NCI-H1930 (cell line): ENCODE data around the gene POLRMT.

ENCODE experiments used
- DNase-seq, 2 experiments: peaks; one replicate each; lab custom pipeline; 2025; lab: John Stamatoyannopoulos, UW

Gene POLRMT

DNA sequence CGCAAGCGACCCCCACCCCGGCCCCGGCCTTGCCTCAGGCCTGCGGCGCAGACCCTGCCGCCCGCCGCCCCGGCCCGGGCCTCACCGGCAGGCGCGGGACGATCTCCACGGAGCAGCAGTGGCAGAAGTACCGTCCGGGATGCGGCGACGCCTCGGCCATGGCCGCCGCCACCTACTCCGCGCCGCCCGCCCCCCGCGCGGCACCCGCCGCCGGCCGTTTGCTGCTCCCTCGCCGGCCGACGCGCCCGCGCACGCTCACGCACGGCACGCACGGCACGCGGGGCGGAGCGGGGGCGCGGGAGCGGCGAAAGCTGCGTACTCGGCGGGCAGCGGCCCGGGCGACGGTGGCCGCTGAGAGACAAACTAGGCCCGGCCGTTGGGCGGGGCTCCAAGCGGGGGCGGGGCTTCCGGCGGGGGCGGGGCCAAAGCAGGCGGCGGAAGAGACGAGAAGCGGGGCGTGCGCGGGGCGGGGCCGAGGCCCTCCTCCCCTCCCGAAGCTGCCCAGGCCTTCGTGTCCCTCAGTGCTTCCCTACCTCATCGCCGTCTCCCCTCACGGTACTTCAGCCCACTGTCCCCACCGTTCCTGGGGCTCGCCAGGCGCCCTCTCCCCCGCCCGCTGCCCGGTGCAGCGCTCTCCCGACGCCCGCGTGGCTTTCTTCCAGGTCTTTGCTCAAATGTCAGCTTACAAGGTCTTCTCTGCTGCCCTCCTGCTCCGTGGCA, 29.8 kb upstream of the POLRMT start, which contains the start of gene RNF126:
Gene RNF126 (minus strand): TSS at position 253 of the 720 bp plus-strand sequence. CDS start 93 bp downstream, at position 160.
- DNase-seq: peak; percentile 60 to 91

DNA sequence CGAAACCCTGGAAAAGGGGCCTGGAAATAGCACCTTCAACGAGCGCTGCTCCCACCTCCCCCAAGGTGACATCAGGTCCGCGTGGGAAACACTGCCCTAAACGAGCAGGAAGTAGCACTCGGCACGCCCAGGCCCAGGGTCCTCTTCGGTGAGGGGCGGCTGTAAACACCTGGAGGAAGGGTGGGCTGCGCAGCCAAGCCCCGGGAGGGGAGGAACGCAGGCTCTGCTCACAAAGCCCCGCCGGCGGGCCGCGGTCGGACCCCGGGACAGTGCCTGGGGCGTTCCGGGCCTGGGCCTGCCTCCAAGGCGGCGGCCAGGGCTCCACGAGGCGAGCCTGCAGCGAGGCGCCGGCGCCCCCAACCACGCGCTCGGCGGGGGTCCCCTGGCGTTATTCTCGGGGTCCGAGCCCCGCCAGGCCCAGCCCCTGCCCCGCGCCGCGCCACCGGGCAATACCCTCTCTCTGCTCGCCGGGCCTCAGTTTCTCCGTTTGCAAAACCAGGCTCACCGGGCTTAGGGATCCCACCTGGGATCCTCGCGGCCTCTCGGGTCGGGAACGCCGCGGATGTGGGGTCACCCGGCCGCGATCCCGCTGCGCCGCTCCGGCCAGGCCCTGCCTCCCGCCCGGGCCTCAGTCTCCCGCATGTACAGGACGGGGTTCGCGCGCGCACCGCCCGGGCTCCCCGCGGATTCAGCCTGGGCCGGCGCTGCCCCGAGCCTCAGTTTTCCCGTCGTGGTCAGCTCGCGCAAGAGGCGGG, 29.0 kb upstream of the POLRMT start:
- DNase-seq: no peak

DNA sequence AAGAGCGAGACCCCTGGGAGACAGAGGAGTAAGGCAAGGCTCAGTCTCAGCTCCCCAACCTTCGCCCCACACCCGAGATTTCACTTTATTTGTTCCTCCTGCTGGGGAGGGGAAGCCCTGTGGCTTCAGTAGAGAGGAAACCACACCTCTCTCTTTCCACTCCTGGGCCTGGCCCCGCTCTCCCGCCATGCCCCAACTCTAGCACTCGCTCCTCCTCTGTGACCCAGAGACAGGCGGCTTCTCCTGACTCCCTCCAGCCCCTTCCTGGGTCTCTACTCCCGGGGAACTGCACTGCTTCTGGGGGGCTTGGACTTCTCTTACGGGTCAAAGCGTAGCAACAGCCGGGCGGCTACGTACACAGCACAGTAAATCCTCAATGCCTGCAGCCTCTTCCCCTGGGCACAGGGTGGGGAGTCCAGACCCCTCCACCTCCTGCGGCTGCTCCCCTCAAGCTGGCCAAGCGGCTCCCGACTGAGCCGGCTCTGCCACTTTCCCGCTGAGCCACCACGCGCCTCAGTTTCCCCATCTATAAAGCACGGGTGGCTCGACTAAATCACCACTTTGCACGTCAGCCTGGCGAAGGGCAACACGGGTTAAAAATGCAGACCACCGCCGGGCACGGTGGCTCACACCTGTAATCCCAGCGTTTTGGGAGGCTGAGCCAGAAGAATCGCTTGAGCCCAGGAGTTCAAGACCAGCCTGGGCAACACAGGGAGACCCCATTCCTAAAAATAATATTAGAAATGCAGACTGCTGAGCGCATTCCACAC, 28.3 kb upstream of the POLRMT start:
- DNase-seq: no peak

DNA sequence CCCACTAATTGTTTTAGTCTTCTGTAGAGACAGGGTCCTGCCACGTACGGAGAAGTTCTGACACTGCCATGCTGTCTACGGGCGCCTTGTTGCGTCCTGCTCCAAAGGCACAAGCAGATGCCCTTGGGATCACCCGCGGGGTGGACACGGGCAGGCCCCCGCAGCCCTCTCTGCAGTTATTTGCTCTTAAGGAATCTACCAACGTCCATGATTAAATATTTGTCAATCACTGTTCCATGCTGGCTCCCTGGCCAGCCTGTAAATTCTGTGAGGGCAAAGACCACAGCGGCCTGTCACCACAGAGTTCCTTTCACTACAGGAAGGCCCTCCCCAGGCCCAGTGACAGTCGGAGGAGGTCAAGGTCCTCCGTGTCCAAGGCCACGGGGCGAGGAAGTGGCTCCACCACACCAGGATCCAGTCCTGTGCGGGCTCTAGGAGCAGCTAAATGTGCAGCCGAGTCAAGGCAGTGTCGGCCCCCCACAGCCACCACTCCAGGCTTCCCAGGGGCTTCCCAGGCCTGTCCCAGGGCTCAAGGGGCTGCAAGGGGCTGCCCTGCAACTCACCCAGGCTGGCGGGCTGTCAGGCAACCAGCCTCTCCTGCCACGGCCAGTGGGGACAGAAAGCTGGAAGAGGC, 27.6 kb upstream of the POLRMT start:
- no peak for DNase-seq

DNA sequence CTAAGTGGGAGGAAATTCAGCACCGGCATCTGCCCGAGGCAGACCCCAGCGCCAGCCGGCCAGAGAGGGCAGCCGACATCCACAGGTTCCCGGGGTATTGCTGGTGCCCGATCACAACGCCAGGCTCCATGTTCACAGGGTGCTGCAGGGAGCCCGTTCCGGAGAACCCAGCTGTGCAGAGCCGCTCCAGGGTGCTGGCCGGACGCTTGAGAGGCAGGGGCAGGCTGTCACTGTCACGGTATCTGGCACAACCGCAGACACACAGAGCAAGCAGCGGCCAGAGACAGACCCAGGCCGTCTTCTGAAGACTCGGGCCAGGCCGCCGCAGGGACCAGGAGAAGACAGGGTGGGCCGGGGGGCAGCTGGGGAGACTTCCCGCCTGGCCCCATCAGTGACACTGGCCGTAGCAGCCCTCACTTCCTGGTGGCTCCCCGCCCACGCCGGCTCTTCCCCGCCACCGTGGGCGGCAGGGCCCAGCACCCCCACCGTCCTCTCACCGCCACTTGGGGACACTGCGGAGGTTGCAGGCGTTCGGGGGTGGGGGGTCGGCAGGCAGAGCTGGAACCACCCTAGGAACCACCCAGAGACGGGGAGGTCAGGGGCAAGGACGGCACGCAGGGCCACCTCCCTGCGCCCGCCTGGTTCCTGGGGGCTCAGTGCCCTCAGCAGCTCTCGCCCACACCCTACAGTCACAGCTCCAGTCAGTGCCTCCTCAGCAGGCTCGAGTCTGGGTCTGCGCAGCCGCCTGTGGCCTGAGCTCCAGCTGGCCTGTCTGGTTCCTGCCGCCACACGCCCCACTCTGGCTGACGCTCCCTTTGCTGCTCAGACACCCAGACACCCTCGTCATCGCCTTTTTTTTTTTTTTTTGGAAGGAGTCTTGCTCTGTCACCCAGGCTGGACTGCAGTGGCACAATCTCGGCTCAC, 25.8 kb upstream of the POLRMT start:
- DNase-seq: no peak

DNA sequence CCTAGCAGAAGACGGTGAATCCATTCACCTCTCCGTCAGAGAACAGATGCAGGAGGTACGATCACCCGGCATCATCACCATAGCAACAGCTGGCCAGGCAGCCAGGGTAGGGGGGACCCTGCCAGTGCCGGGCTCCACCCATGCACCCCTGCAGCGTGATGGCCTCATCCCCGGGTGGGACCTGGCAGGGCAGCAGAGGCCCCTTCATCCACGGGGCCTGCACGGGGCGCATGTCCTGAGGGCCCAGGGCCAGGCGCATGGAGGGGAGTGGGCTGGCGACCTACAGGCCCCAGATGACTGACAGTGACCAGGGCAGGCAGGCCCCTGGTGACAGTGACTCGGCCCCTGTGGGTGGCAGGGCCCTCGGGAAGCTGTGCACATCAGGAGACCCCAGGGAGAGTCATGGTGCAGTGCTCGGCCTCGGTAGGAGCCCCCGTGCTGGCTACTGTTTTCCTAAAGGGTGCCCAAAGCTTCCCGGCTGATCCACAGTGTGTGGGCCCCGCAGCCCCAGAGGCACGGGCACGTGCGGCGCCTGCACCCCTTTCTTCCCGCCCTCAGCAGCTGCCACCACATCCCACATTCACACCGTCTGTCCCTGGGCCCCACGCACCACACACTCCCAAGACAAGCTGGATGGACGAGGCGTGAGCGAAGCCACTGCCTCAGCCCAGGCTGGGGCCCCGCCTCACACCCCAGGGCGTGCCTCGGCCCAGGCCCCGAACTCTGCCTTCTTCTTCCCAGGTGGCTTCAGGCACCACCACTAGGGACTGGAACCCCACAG, 24.9 kb upstream of the POLRMT start:
- DNase-seq: no peak

DNA sequence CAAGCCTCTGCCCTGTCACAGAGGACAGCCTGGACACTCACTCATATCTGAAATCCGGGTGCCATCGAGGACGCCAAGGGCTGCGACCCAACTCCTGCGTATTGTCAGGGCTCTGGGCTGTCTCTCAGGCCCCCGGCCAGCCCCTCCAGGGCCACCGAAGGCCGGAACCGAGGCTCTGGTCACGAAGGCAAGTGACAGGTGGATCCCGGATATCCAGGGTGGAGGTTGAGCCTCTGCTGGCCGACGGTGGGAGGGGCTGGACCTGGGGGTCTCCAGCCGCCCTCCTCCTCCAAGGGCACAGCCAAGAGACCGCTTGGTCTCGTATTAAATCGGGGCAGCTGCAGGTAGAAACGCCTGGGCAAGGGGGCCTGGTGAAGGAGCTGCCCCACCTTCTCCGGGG, 24.3 kb upstream of the POLRMT start:
- DNase-seq: no peak

DNA sequence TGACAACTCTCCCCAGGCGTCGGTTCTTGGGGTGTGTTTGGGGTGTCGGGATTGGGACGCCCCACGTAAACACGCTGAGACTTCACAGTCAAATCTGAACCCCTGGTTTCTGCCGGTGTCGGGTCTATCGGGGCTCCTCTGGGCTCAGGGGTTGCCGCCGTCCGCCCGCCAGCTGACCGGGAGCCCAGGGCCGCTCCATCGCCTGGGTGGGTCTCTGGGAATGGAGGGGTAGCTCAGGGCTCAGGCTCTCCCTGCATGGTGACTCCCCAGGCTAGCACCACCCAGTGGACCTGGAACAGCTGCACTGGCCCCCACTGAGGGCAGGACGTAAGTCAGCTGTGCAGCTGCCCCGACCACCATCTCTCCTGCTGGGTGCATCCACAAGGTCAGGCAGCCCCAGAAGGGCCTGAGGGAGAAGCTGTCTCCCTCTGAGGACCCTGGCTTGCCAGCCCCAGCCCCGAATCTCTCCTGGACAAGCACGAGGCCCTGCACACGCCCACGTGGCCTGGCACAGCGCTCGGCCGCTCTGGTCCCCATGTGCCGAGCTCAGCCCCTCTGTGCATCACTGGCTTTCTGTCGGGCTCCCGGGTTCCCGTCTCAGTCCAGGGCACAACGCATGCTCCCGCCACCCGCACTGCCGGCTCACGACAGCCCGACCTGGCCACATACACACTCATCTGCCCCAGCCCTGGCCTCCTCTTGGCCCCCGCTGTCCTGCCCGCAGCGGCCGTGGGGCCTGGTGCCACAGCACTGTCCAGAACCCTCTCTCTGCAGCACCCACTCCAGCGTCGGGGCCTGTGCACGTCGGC, 23.6 kb upstream of the POLRMT start:
- no peak for DNase-seq

DNA sequence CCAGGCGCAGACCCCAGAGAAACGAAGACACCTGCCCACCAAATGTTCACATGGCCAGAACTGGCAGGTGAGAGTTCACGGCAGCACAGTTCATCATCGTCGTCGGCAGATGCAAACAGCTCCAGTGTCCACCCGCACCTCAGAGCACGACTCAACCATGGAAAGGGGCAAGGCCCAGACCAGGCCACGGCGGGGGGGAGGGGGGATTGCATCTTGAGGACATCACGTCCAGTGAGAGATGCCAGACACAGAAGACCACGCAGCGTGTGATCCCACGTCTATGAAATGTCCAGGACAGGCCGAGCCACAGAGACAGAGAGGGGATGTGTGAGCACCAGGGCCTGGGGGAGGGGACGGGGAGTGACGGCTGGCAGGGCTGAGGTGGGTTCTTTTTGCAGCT, 22.4 kb upstream of the POLRMT start:
- DNase-seq: no peak

DNA sequence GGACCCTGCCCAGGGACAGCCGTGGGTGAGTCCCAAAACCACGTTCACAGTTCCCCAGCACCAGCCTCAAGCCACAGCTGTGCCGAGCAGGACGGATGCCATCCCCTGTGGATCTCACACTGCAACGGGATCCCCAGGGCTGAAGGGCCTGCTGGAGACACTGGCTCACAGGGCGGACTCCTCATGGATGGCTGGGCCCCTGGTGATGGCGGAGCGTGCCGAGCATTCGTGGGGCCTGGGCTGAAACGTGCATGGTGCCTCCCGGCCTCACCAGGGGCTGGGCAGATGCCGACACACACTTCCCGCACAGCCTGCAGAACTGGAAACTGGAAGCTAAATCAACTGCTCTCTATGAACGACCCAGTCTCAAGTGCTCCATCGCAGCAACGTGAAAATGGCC, 20.1 kb upstream of the POLRMT start:
- no peak for DNase-seq

DNA sequence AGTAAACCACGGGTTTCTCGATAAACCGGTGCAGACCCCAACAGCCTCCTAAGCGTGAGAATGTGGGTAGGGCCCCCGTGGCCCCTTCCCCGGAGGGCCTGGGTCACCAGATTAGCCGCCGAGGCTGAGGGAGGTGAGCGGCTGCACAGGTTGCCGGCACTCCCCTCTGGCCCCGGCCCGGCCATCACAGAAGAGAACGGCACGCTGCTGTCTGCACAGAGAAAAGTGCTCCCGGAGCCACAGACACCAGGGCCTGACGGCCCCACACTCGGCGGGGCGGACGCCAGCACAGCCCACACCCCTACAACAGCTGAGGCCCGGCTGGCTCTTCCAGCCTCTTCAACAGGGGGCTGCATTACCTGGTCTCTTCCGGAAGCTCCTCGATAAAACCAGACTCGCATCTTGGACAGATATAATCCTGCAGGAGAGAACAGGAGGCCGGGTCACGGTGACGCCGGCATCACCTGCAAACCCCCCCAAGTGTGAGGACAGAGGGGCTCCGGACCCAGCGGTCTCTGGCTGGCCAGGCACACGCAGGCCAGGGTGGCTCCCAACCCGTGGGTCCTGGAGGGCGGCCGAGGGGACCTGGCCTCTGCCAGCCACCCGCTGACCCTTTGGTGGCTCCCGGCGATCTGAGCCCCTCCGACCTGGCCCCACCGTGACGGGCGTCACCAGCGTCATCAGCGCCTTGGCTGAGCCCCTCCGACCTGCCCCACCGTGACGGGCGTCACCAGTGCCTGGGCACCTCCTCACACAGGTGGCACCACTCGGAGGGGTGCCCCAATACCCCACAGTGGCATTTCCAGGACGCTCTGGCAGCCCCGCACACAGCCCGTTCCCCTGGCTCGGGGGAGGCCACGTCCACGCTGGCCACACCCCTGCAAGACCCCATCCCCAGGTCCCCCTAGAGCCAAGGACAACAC, 19.4 kb upstream of the POLRMT start:
- no peak for DNase-seq

DNA sequence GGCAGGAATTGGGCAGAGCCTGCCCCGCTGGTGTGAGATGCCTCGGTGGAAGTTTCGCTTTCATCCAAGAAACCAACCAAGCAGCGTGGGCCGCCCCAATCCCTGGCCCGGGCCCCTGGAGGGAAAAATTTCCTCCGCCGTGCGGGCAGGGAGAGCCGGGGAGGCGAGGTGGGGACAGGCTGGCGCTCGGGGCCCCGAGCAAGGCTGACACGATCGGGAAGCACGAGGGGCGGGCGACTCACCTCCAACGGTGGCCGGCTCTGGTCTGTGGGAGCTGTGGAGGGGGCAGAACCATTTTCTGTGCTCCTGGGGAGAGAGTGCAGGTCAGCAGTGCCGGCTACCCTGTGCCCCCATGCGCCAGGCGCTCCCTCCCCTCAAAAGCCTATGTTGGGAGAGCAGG, 18.7 kb upstream of the POLRMT start:
- no peak for DNase-seq

DNA sequence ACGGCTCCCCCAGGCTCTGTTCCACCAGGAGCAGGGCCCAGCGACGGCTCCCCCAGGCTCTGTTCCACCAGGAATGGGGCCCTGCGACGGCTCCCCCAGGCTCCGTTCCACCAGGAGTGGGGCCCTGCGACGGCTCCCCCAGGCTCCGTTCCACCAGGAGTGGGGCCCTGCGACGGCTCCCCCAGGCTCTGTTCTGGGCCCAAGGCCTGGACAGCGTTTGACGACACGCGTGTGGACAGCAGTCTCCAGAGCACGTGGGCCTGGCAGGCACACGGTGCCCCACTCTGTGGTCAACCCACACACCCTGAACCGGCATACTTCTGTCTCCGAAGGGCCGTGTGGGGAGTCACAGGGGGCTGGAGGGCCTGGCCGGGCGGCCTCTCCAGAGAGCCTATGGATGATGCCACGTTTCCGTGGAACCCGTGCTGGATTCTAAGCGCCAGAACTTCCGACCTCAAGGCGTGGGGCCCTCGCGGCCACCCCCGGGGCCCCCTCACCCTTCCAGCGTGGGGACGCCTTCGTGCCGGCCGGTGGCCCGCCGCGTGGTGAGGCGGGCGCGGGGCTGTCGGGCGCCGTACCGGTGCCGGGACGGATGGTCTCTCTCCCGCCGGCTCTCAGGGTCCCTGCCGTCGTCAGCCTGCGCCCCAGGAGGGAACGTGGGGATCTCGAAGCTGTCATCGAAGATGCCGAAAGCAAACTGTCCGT, 17.9 kb upstream of the POLRMT start:
- DNase-seq: no peak

DNA sequence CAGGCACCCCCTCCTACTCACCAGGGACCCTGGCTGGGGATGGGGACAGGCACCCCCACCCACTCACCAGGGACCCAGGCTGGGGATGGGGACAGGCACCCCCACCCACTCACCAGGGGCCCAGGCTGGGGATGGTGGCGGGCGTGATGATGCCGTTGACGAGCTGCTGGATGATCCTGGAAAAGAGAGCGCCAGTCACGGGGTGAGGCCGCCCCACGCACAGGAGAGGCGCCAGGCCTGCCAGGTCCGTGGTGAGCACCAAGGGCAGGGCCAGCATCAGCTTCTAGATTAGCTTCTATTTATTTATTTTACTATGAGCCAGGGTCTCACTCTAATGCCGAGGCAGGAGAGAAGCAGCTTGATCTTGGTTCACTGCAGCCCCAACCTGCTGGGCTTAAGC, 16.8 kb upstream of the POLRMT start:
- no peak for DNase-seq

DNA sequence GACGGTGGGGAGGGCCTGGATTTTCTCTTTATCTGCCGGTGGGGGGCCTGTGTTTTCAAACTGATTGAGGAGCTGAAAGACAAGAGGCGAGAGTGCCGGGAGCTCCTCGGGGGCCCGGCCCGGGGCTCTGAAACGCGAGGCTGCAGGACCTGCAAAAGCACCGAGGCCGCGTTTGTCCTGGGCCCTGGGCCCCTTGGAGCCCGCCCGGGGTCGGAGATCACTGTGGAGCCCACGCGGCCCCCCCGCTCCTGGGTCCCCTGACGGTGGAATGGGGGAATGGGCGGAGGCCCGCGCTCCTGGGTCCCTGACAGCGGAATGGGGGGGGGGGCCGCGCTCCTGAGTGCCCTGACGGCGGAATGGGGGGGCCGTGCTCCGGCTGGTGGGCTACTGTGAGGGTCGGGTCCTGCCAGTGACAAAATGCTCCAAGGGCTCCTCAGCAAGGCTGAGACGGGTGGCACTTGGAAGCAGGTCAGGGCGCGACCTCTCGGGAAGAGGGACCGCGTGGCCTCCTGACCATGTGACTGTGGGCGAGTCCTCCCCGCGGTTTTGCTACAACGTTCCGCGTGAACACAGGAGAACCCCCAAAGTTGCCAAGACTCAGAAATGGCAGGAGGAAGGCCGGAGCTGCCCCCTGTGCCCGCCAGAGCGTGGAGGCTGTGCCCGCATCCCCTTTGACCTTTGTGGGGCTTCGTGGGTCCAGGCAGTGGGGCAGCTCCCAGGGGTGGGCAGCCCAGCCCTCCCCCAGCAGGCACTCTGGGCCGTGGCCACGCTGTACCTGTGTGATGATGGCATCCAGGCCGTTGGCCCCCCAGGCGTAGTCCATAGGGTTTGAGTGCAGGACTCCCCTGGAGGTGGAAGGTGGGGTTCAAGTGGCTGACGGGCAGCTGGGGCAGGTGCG, 15.8 kb upstream of the POLRMT start:
- no peak for DNase-seq

DNA sequence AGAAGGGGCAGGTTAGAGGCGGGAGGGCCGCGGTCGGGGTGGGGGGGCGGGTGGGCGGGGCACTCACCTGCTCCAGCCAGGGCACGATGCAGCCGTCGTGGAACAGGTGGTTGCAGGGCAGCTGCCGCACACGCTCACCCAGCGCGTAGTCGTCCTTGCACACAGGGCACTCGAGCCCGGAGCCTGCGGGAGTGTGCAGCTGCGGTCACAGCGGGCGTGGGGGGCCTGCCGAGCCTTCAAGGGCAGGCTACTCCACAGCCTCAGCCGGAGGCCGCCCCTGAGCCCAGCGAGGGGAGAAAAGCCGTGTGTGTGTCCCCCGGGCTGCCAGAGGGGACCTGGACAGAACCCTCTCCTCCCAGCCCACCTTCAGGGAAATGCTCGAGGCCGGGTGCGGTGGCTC, 15.0 kb upstream of the POLRMT start:
- no peak for DNase-seq
